ENCODE measurements around the gene KHDRBS2. TPM values are rescaled to one million over a fixed set of nuclear protein-coding genes. Genes with fewer than 3 reads are reported as not detected.
A peak's percentile ranks its signal among the peaks of the same experiment; 100 is the strongest.

Gene KHDRBS2
- total RNA-seq, 6 donors from 2014 or later: 5.4 to 48.2 (median 17.9) TPM

GRCh38 chr6:62298745-62299392, 12.8 kb upstream of the KHDRBS2 start:
- Histone ChIP-seq H3K27ac (no peak overlapping the region), H3K4me1 (no peaks in the 10 kb centered on the region), H3K27me3 (no peaks in the 10 kb centered on the region), H3K36me3 (no peaks in the 10 kb centered on the region), H3K9me3 (peaks cover 0 to 4% (median 0%) of the 10 kb centered on the region in 4 donors), H3K4me3 (no peak overlapping the region)
- TF ChIP-seq POLR2A (IDR thresholded peaks at IDR 0.05) (no peak), POLR2AphosphoS5 (IDR thresholded peaks at IDR 0.05) (no peak), EP300 (IDR thresholded peaks at IDR 0.05) (no peak)
- TF ChIP-seq, protein P1, sequence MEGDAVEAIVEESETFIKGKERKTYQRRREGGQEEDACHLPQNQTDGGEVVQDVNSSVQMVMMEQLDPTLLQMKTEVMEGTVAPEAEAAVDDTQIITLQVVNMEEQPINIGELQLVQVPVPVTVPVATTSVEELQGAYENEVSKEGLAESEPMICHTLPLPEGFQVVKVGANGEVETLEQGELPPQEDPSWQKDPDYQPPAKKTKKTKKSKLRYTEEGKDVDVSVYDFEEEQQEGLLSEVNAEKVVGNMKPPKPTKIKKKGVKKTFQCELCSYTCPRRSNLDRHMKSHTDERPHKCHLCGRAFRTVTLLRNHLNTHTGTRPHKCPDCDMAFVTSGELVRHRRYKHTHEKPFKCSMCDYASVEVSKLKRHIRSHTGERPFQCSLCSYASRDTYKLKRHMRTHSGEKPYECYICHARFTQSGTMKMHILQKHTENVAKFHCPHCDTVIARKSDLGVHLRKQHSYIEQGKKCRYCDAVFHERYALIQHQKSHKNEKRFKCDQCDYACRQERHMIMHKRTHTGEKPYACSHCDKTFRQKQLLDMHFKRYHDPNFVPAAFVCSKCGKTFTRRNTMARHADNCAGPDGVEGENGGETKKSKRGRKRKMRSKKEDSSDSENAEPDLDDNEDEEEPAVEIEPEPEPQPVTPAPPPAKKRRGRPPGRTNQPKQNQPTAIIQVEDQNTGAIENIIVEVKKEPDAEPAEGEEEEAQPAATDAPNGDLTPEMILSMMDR (IDR thresholded peaks at IDR 0.05): no peak
- WGBS, 2 donors: 53 to 54% methylated on average over 3 of the region's 3 CpGs
- ATAC-seq (ENCODE audit: low FRiP score in 2 of 2) (no peak), DNase-seq (no peak)

GRCh38 chr6:62296541-62296940, 10.5 kb upstream of the KHDRBS2 start:
- no peak for ATAC-seq (ENCODE audit: low FRiP score in 2 of 2)
- WGBS, 2 donors: 96 to 100% methylated on average over 1 of the region's 1 CpG
- no peak overlapping the region for H3K27ac ChIP-seq
- H3K27me3 ChIP-seq: no peaks in the 10 kb centered on the region
- no peaks in the 10 kb centered on the region for H3K36me3 ChIP-seq
- no peaks in the 10 kb centered on the region for H3K4me1 ChIP-seq
- H3K4me3 ChIP-seq: no peak overlapping the region
- H3K9me3 ChIP-seq: peaks cover 0 to 4% (median 0%) of the 10 kb centered on the region in 4 donors
- DNase-seq: no peak
- no peak for TF ChIP-seq EP300 (IDR thresholded peaks at IDR 0.05)
- no peak for TF ChIP-seq POLR2AphosphoS5 (IDR thresholded peaks at IDR 0.05)
- no peak for TF ChIP-seq POLR2A (IDR thresholded peaks at IDR 0.05)
- TF ChIP-seq, protein P1 (IDR thresholded peaks at IDR 0.05): no peak

- Histone ChIP-seq H3K9me3 (no peaks in the 10 kb centered on the region), H3K27me3 (no peaks in the 10 kb centered on the region), H3K4me3 (no peak overlapping the region), H3K36me3 (no peaks in the 10 kb centered on the region), H3K27ac (no peak overlapping the region), H3K4me1 (peaks cover 0 to 15% (median 10%) of the 10 kb centered on the region in 4 donors)
- TF ChIP-seq POLR2AphosphoS5 (IDR thresholded peaks at IDR 0.05): no peak
- TF ChIP-seq EP300 (IDR thresholded peaks at IDR 0.05): no peak
- TF ChIP-seq POLR2A (IDR thresholded peaks at IDR 0.05): no peak
- TF ChIP-seq, protein P1 (IDR thresholded peaks at IDR 0.05): no peak
- 68 to 80% methylated on average over 1 of the region's 1 CpG for WGBS, 2 donors
- DNase-seq (no peak), ATAC-seq (ENCODE audit: low FRiP score in 2 of 2) (no peak)
Observed at GRCh38 chr6:62288974-62289373, 2.9 kb upstream of the KHDRBS2 start.

DNA sequence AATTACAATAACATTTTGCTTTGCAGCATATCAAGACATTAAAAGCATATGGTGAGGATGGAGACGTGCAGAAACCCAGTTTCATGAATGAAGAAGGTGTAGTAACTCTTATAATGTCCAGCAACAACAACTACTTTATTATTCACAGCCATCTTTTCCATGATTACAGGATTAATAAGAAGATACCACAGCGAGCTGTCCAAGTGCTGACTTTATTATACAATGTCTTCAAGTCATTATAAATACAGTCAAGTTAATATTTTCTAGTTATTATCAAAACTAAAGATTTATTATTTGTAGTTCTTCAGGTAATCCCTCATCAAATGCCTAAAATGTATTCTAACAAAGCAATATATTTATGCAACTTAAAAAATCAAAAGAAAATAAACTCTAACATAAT, 2.5 kb upstream of the KHDRBS2 start:
- DNase-seq: no peak
- Histone ChIP-seq H3K9me3 (no peaks in the 10 kb centered on the region), H3K27me3 (no peaks in the 10 kb centered on the region), H3K4me3 (no peak overlapping the region), H3K4me1 (peaks cover 0 to 16% (median 10%) of the 10 kb centered on the region in 4 donors), H3K36me3 (no peaks in the 10 kb centered on the region), H3K27ac (no peak overlapping the region)
- no peak for ATAC-seq (ENCODE audit: low FRiP score in 2 of 2)
- no peak for TF ChIP-seq POLR2AphosphoS5 (IDR thresholded peaks at IDR 0.05)
- TF ChIP-seq, protein P1 (IDR thresholded peaks at IDR 0.05): no peak
- TF ChIP-seq EP300 (IDR thresholded peaks at IDR 0.05): no peak
- TF ChIP-seq POLR2A (IDR thresholded peaks at IDR 0.05): no peak
- WGBS, 2 donors: 80 to 81% methylated on average over 2 of the region's 2 CpGs

DNA sequence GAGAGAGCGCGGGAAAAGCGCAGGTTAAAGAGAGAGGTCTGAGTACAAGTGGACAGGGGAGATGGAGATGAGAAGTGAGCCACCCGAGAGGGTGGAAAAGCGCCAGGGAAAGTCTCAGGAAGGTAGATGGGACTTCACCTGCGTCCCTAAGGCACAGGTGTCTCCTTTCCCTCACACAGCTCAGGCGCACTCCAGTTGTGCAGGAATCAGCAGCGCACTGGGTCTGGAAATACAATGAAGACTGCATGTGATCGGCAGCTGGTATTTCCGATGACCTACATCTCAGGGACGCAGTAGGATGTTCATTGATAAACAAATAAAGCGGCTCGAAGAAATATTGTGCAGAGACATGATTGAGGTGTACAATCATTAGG, 432 bp upstream of the KHDRBS2 start:
- Histone ChIP-seq H3K27me3 (no peaks in the 10 kb centered on the region), H3K4me3 (peak overlapping the region; percentile 45 to 73 (median 68)), H3K9me3 (no peaks in the 10 kb centered on the region), H3K27ac (peak overlapping the region in 2 of 4 donors; percentile 75 to 84), H3K36me3 (no peaks in the 10 kb centered on the region), H3K4me1 (peaks cover 0 to 21% (median 11%) of the 10 kb centered on the region in 4 donors)
- WGBS, 2 donors: 2% methylated on average over 10 to 13 of the region's 13 CpGs
- DNase-seq (peak in 1 of 2 donors; percentile 39), ATAC-seq (ENCODE audit: low FRiP score in 2 of 2) (peak in 1 of 2 donors; percentile 47)
- TF ChIP-seq, protein P1 (IDR thresholded peaks at IDR 0.05): no peak
- TF ChIP-seq EP300 (IDR thresholded peaks at IDR 0.05): no peak
- no peak for TF ChIP-seq POLR2A (IDR thresholded peaks at IDR 0.05)
